ENCODE data around the gene SPINK8.
"Not testable (repeated sequence)": the region's sequence is repeated elsewhere in the genome, so short reads cannot be mapped to it uniquely, and the experiment has no call there.

SPINK8 gene

DNA sequence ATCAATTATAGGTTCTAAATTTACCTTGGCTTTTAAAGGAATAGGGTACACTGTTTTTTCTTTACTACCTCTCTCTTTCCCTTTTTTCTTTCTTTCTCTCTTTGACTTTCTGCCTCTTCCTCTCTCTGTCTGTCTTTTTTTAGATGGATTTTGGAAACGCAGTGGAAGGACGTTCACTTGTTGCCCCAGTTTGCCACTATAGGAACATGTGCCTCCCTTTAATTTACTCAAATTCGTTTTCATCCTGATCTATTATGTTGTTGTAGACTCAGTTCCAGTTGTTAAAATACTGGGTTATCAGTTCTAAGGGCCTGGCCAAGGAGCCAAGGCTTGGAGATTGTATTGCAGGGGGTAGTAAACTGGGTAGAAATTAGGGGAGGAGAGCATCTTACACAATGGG, 1.1 kb upstream of the SPINK8 start:
- Histone ChIP-seq H3K9ac (ENCODE audit: low read depth in 1 of 2, low read length in 2 of 2) (no peak overlapping the region), H3K4me3 (ENCODE audit: low read length in 2 of 2) (no peak overlapping the region), H3K4me1 (ENCODE audit: control insufficient read depth in 2 of 2, insufficient read depth in 2 of 2, low read length in 2 of 2) (no peaks in the 10 kb centered on the region), H3K9me3 (ENCODE audit: control insufficient read depth in 2 of 2, low read length in 2 of 2) (no peaks in the 10 kb centered on the region), H3K27me3 (ENCODE audit: control insufficient read depth in 2 of 2, insufficient read depth in 2 of 2, low read length in 2 of 2) (no peaks in the 10 kb centered on the region), H3K36me3 (ENCODE audit: control insufficient read depth in 2 of 2, insufficient read depth in 2 of 2, low read length in 2 of 2) (no peaks in the 10 kb centered on the region), H3K27ac (ENCODE audit: low read depth in 2 of 2, low read length in 2 of 2) (no peak overlapping the region)

- H3K4me3 ChIP-seq (ENCODE audit: low read length in 2 of 2); H3K27me3 ChIP-seq (ENCODE audit: control insufficient read depth in 2 of 2, insufficient read depth in 2 of 2, low read length in 2 of 2); H3K9me3 ChIP-seq (ENCODE audit: control insufficient read depth in 2 of 2, low read length in 2 of 2): not testable (repeated sequence)
Observed at GRCh38 chr3:48331706-48332435, 1.6 kb downstream of the SPINK8 start.

GRCh38 chr3:48320996-48321395, 12.5 kb downstream of the SPINK8 start:
- no peak overlapping the region for H3K4me3 ChIP-seq (ENCODE audit: low read length in 2 of 2)
- H3K4me1 ChIP-seq (ENCODE audit: control insufficient read depth in 2 of 2, insufficient read depth in 2 of 2, low read length in 2 of 2): no peaks in the 10 kb centered on the region
- no peaks in the 10 kb centered on the region for H3K27me3 ChIP-seq (ENCODE audit: control insufficient read depth in 2 of 2, insufficient read depth in 2 of 2, low read length in 2 of 2)
- H3K9ac ChIP-seq (ENCODE audit: low read depth in 1 of 2, low read length in 2 of 2): no peak overlapping the region
- no peak overlapping the region for H3K27ac ChIP-seq (ENCODE audit: low read depth in 2 of 2, low read length in 2 of 2)
- H3K9me3 ChIP-seq (ENCODE audit: control insufficient read depth in 2 of 2, low read length in 2 of 2): no peaks in the 10 kb centered on the region
- no peaks in the 10 kb centered on the region for H3K36me3 ChIP-seq (ENCODE audit: control insufficient read depth in 2 of 2, insufficient read depth in 2 of 2, low read length in 2 of 2)

More at GRCh38 chr3:48331706-48332435, 1.6 kb downstream of the SPINK8 start:
- H3K36me3 ChIP-seq (ENCODE audit: control insufficient read depth in 2 of 2, insufficient read depth in 2 of 2, low read length in 2 of 2); H3K4me1 ChIP-seq (ENCODE audit: control insufficient read depth in 2 of 2, insufficient read depth in 2 of 2, low read length in 2 of 2); H3K27ac ChIP-seq (ENCODE audit: low read depth in 2 of 2, low read length in 2 of 2); H3K9ac ChIP-seq (ENCODE audit: low read depth in 1 of 2, low read length in 2 of 2): not testable (repeated sequence)

DNA sequence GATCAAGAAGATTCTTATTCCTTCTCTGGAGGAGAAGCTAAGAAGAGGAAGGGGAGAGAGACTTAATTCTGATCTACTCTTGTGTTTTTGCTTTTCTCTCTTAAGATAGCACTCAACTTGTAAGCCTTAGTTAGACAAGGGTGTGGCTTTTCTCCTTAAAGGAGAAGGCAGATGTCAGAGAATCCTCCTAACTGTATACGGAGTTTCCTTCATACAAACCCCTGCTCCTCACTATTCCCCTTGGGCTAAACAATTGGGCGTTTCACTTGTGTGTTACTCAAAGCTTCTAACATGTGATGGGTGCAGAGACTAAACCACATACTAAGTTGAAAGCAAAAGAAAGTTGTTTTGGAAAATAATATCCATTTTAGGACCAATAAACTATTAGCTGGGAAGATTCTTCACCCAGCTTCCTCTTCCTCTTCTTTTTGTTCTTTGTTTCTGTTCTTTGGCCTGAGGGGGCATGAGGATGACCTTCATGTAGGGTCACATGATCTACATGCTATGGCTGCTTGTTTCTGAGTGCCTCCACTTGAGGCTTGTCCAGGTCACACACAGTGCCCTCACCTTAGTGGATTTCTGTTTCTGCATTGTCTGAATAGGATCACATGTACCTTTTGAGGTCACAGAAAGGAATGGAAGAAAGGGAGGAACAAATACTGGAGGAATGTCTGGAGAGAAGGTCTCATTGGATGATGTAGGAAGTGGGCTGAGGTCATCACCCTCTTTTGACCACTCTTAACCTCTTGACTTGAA, 14.6 kb downstream of the SPINK8 start:
- Histone ChIP-seq H3K9me3 (ENCODE audit: control insufficient read depth in 2 of 2, low read length in 2 of 2) (peaks cover 11% of the 10 kb centered on the region in 2 donors), H3K4me1 (ENCODE audit: control insufficient read depth in 2 of 2, insufficient read depth in 2 of 2, low read length in 2 of 2) (no peaks in the 10 kb centered on the region), H3K9ac (ENCODE audit: low read depth in 1 of 2, low read length in 2 of 2) (no peak overlapping the region), H3K27ac (ENCODE audit: low read depth in 2 of 2, low read length in 2 of 2) (no peak overlapping the region), H3K27me3 (ENCODE audit: control insufficient read depth in 2 of 2, insufficient read depth in 2 of 2, low read length in 2 of 2) (peaks cover 0 to 3% of the 10 kb centered on the region in 2 donors), H3K36me3 (ENCODE audit: control insufficient read depth in 2 of 2, insufficient read depth in 2 of 2, low read length in 2 of 2) (no peaks in the 10 kb centered on the region), H3K4me3 (ENCODE audit: low read length in 2 of 2) (no peak overlapping the region)

DNA sequence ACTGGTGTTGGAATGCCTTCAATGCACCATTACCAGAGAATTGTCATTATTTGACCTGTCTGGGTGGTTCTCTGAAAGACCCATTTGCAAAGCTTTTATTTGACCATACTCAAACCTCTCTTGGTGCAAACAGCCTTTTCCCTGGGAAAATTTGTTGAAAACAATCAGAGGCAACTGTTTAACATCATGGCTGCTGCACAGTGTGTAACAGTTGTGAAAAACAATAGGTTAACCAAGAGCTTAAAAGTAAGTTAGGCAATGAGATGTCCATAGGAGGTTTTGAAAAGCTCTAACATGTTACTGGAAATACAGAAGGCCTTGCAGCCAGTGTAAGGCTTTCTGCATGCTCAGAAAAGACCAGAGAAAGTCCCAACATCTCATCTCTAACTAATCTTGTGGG, 18.9 kb downstream of the SPINK8 start:
- Histone ChIP-seq H3K36me3 (ENCODE audit: control insufficient read depth in 2 of 2, insufficient read depth in 2 of 2, low read length in 2 of 2) (no peaks in the 10 kb centered on the region), H3K4me1 (ENCODE audit: control insufficient read depth in 2 of 2, insufficient read depth in 2 of 2, low read length in 2 of 2) (no peaks in the 10 kb centered on the region), H3K9ac (ENCODE audit: low read depth in 1 of 2, low read length in 2 of 2) (no peak overlapping the region), H3K4me3 (ENCODE audit: low read length in 2 of 2) (no peak overlapping the region), H3K27me3 (ENCODE audit: control insufficient read depth in 2 of 2, insufficient read depth in 2 of 2, low read length in 2 of 2) (peaks cover 0 to 3% of the 10 kb centered on the region in 2 donors), H3K27ac (ENCODE audit: low read depth in 2 of 2, low read length in 2 of 2) (no peak overlapping the region), H3K9me3 (ENCODE audit: control insufficient read depth in 2 of 2, low read length in 2 of 2) (peaks cover 11 to 13% of the 10 kb centered on the region in 2 donors)

DNA sequence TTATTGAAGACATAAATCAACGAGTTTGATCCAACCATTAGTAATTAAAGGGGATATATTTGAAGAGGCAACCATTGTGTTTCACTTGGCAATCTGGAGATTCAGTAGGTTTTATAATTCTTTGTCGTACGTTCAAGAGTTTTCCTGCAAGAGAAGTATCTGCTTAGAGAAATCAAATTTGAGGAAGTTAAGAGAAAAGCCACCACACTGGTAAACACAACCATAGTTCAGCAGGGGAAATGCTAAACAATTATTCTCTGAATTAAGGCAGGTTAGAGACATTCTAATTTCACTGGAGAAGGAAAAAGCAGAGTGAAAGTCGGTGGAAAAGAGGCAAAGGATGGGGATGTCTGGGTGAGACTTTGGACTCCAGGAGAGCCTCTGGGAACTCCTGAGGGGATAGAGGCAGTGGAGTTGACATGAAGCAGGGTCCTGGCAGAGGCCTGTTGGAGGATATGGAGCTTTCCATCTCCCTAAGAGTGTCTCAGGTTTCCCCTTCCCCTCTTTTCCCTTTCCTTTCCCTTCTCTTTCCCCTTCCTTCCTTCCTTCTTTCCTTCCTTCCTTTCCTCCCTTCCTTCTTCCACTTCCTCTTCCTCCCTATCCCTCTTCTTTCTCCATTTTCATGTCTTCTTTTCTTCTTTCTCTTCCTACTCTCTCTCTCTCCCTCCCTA, 26.5 kb downstream of the SPINK8 start:
- no peak overlapping the region for H3K27ac ChIP-seq (ENCODE audit: low read depth in 2 of 2, low read length in 2 of 2)
- H3K9me3 ChIP-seq (ENCODE audit: control insufficient read depth in 2 of 2, low read length in 2 of 2): no peaks in the 10 kb centered on the region
- no peaks in the 10 kb centered on the region for H3K36me3 ChIP-seq (ENCODE audit: control insufficient read depth in 2 of 2, insufficient read depth in 2 of 2, low read length in 2 of 2)
- no peak overlapping the region for H3K4me3 ChIP-seq (ENCODE audit: low read length in 2 of 2)
- no peak overlapping the region for H3K9ac ChIP-seq (ENCODE audit: low read depth in 1 of 2, low read length in 2 of 2)
- peaks cover 0 to 5% of the 10 kb centered on the region in 2 donors for H3K4me1 ChIP-seq (ENCODE audit: control insufficient read depth in 2 of 2, insufficient read depth in 2 of 2, low read length in 2 of 2)
- no peaks in the 10 kb centered on the region for H3K27me3 ChIP-seq (ENCODE audit: control insufficient read depth in 2 of 2, insufficient read depth in 2 of 2, low read length in 2 of 2)

- Histone ChIP-seq H3K27ac (ENCODE audit: low read depth in 2 of 2, low read length in 2 of 2) (no peak overlapping the region), H3K4me1 (ENCODE audit: control insufficient read depth in 2 of 2, insufficient read depth in 2 of 2, low read length in 2 of 2) (peaks cover 3 to 9% of the 10 kb centered on the region in 2 donors), H3K27me3 (ENCODE audit: control insufficient read depth in 2 of 2, insufficient read depth in 2 of 2, low read length in 2 of 2) (no peaks in the 10 kb centered on the region), H3K9ac (ENCODE audit: low read depth in 1 of 2, low read length in 2 of 2) (no peak overlapping the region), H3K9me3 (ENCODE audit: control insufficient read depth in 2 of 2, low read length in 2 of 2) (no peaks in the 10 kb centered on the region), H3K4me3 (ENCODE audit: low read length in 2 of 2) (no peak overlapping the region), H3K36me3 (ENCODE audit: control insufficient read depth in 2 of 2, insufficient read depth in 2 of 2, low read length in 2 of 2) (no peaks in the 10 kb centered on the region)
Observed at GRCh38 chr3:48306290-48306689, 27.2 kb downstream of the SPINK8 start.

GRCh38 chr3:48305396-48305795, 28.1 kb downstream of the SPINK8 start:
- H3K4me3 ChIP-seq (ENCODE audit: low read length in 2 of 2): no peak overlapping the region
- H3K27me3 ChIP-seq (ENCODE audit: control insufficient read depth in 2 of 2, insufficient read depth in 2 of 2, low read length in 2 of 2): no peaks in the 10 kb centered on the region
- peaks cover 6 to 9% of the 10 kb centered on the region in 2 donors for H3K4me1 ChIP-seq (ENCODE audit: control insufficient read depth in 2 of 2, insufficient read depth in 2 of 2, low read length in 2 of 2)
- H3K36me3 ChIP-seq (ENCODE audit: control insufficient read depth in 2 of 2, insufficient read depth in 2 of 2, low read length in 2 of 2): no peaks in the 10 kb centered on the region
- no peak overlapping the region for H3K27ac ChIP-seq (ENCODE audit: low read depth in 2 of 2, low read length in 2 of 2)
- no peak overlapping the region for H3K9ac ChIP-seq (ENCODE audit: low read depth in 1 of 2, low read length in 2 of 2)
- no peaks in the 10 kb centered on the region for H3K9me3 ChIP-seq (ENCODE audit: control insufficient read depth in 2 of 2, low read length in 2 of 2)

DNA sequence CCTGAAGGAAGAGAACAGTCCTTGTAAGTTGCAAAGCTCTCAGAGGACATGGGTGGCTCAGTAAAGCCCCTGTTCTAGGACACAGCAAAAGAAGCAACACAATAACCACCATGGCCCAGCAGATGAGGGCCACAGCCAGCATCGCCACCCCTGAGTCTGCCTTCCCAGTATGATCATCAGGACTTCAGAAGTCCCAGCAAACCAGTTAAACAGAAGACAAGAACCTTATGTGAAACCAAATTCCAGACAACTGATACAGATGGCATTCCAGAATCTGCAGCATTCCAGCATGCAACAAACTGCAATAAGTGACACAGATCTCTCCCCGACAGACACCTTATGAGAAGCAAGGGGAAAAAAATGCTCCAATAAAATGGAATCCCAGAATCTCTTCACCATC, 30.4 kb downstream of the SPINK8 start:
- H3K27ac ChIP-seq (ENCODE audit: low read depth in 2 of 2, low read length in 2 of 2): no peak overlapping the region
- no peak overlapping the region for H3K4me3 ChIP-seq (ENCODE audit: low read length in 2 of 2)
- H3K9me3 ChIP-seq (ENCODE audit: control insufficient read depth in 2 of 2, low read length in 2 of 2): no peaks in the 10 kb centered on the region
- no peaks in the 10 kb centered on the region for H3K27me3 ChIP-seq (ENCODE audit: control insufficient read depth in 2 of 2, insufficient read depth in 2 of 2, low read length in 2 of 2)
- peaks cover 9 to 12% of the 10 kb centered on the region in 2 donors for H3K4me1 ChIP-seq (ENCODE audit: control insufficient read depth in 2 of 2, insufficient read depth in 2 of 2, low read length in 2 of 2)
- H3K9ac ChIP-seq (ENCODE audit: low read depth in 1 of 2, low read length in 2 of 2): no peak overlapping the region
- peaks cover 0 to 7% of the 10 kb centered on the region in 2 donors for H3K36me3 ChIP-seq (ENCODE audit: control insufficient read depth in 2 of 2, insufficient read depth in 2 of 2, low read length in 2 of 2)

DNA sequence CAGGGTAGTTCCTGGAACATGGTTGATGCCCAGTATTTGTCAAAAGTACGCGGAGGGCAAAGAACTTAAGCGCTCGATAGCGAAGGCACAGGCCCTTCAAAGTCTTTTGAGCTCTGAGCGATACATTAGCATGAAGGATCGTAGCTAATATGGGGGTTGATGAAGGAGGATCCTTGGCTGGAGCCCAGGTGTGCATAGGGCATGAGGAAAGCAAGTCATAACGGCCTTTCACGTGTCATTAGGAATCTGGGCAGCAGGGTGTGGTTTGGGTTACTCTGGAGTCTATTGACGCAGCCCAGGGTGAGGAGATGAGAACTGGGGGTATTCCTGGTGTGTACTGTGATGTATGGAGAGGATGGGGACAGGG, 31.7 kb downstream of the SPINK8 start:
- no peaks in the 10 kb centered on the region for H3K9me3 ChIP-seq (ENCODE audit: control insufficient read depth in 2 of 2, low read length in 2 of 2)
- peak overlapping the region; percentile 80 to 93 for H3K4me3 ChIP-seq (ENCODE audit: low read length in 2 of 2)
- peak overlapping the region; percentile 94 to 97 for H3K9ac ChIP-seq (ENCODE audit: low read depth in 1 of 2, low read length in 2 of 2)
- peaks cover 6 to 14% of the 10 kb centered on the region in 2 donors for H3K36me3 ChIP-seq (ENCODE audit: control insufficient read depth in 2 of 2, insufficient read depth in 2 of 2, low read length in 2 of 2)
- no peaks in the 10 kb centered on the region for H3K27me3 ChIP-seq (ENCODE audit: control insufficient read depth in 2 of 2, insufficient read depth in 2 of 2, low read length in 2 of 2)
- peak overlapping the region; percentile 97 to 98 for H3K27ac ChIP-seq (ENCODE audit: low read depth in 2 of 2, low read length in 2 of 2)
- peaks cover 9 to 12% of the 10 kb centered on the region in 2 donors for H3K4me1 ChIP-seq (ENCODE audit: control insufficient read depth in 2 of 2, insufficient read depth in 2 of 2, low read length in 2 of 2)
